ENCODE results near the gene C2CD5. TPM values are rescaled to one million over a fixed set of nuclear protein-coding genes. Genes with fewer than 3 reads are reported as not detected.

Gene C2CD5
- total RNA-seq, 2 donors from 2014 or later = 38.9 to 46.0 TPM

- TF ChIP-seq, protein P1, sequence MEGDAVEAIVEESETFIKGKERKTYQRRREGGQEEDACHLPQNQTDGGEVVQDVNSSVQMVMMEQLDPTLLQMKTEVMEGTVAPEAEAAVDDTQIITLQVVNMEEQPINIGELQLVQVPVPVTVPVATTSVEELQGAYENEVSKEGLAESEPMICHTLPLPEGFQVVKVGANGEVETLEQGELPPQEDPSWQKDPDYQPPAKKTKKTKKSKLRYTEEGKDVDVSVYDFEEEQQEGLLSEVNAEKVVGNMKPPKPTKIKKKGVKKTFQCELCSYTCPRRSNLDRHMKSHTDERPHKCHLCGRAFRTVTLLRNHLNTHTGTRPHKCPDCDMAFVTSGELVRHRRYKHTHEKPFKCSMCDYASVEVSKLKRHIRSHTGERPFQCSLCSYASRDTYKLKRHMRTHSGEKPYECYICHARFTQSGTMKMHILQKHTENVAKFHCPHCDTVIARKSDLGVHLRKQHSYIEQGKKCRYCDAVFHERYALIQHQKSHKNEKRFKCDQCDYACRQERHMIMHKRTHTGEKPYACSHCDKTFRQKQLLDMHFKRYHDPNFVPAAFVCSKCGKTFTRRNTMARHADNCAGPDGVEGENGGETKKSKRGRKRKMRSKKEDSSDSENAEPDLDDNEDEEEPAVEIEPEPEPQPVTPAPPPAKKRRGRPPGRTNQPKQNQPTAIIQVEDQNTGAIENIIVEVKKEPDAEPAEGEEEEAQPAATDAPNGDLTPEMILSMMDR (IDR thresholded peaks at IDR 0.05) = no peak
- H3K9me3 ChIP-seq = no peaks in the 10 kb centered on the region
- no peak overlapping the region for H3K4me3 ChIP-seq
- intact Hi-C loops (cut with DNase I) = no loop called here
- no peak overlapping the region for H3K9ac ChIP-seq (ENCODE audit: low read depth in 2 of 2, low read length in 2 of 2)
- DNase-seq = no peak
- H3K4me1 ChIP-seq = no peaks in the 10 kb centered on the region
- no peaks in the 10 kb centered on the region for H3K27me3 ChIP-seq
- H3K36me3 ChIP-seq = no peaks in the 10 kb centered on the region
- no peak overlapping the region for H3K27ac ChIP-seq
These were observed 64.3 kb downstream of the C2CD5 start for GRCh38 chr12:22480016-22480415.

GRCh38 chr12:22477894-22478287, 66.5 kb downstream of the C2CD5 start:
- H3K36me3 ChIP-seq = no peaks in the 10 kb centered on the region
- no peaks in the 10 kb centered on the region for H3K27me3 ChIP-seq
- H3K27ac ChIP-seq = no peak overlapping the region
- intact Hi-C loops (cut with DNase I) = no loop called here
- H3K9ac ChIP-seq (ENCODE audit: low read depth in 2 of 2, low read length in 2 of 2) = no peak overlapping the region
- DNase-seq = no peak
- H3K4me3 ChIP-seq = no peak overlapping the region
- H3K9me3 ChIP-seq = no peaks in the 10 kb centered on the region
- TF ChIP-seq, protein P1 (IDR thresholded peaks at IDR 0.05) = no peak
- H3K4me1 ChIP-seq = no peaks in the 10 kb centered on the region

- Histone ChIP-seq H3K4me1 (no peaks in the 10 kb centered on the region), H3K27me3 (no peaks in the 10 kb centered on the region), H3K9me3 (no peaks in the 10 kb centered on the region), H3K4me3 (no peak overlapping the region), H3K36me3 (no peaks in the 10 kb centered on the region), H3K27ac (no peak overlapping the region), H3K9ac (ENCODE audit: low read depth in 2 of 2, low read length in 2 of 2) (no peak overlapping the region)
- DNase-seq = no peak
- TF ChIP-seq, protein P1 (IDR thresholded peaks at IDR 0.05) = no peak
- intact Hi-C loops (cut with DNase I) = no loop called here
These were observed 67.0 kb downstream of the C2CD5 start for GRCh38 chr12:22477166-22477893.

DNA sequence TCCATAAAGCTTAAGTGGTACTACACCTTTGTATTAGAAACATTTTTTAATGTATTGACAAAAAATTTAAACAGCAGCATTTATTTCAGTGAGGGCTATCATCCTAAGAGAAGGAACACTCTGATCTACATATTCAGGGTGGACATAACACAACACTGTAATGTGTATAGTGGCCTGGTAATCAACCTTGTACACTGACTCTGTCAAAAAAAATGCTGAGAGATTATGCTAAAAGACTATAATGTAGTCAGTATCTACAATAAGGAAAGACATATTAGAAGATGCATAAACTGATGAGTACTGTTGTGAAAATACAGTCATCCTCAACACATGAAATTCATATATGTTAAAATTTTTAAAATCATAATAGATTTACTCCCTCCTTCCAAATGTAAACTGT, 68.2 kb downstream of the C2CD5 start:
- DNase-seq = no peak
- Histone ChIP-seq H3K4me3 (no peak overlapping the region), H3K9me3 (no peaks in the 10 kb centered on the region), H3K27ac (no peak overlapping the region), H3K36me3 (no peaks in the 10 kb centered on the region), H3K27me3 (no peaks in the 10 kb centered on the region), H3K4me1 (no peaks in the 10 kb centered on the region), H3K9ac (ENCODE audit: low read depth in 2 of 2, low read length in 2 of 2) (no peak overlapping the region)
- TF ChIP-seq, protein P1 (IDR thresholded peaks at IDR 0.05) = no peak
- intact Hi-C loops (cut with DNase I) = no loop called here

DNA sequence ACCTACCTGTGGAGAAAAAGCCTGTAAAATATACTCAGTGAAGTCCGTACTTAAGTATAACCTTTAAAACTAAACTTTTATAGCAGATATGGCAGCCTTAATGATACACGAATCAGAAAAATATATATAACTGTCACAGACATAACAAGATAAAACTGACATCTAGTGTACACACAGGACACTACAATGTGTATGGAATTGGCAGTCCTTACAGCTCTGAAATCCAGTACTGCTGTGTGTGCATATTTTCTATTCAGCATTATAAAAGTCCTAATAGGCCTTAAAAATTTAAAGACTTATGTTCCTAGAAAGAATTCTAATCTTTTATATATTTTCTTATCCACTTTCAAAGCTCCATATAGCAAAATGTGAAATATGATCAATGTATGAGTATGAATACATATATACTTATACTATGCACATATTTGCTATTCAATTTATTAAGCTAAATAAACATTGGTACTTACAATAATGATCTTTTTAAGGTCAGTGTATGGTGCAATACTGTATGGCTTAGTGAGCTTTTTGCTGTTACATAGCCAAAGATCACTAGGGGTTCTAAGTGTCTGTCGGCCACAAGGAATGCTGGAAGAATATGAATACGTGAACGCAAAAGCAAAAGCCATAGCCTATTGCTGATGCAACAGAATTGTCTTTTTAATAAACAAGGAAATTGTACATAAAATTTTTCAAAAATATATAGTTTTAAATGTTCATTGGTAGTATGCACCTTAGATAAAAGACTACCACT, 69.2 kb downstream of the C2CD5 start:
- DNase-seq = no peak
- Histone ChIP-seq H3K9me3 (no peaks in the 10 kb centered on the region), H3K4me1 (no peaks in the 10 kb centered on the region), H3K9ac (ENCODE audit: low read depth in 2 of 2, low read length in 2 of 2) (no peak overlapping the region), H3K4me3 (no peak overlapping the region), H3K27ac (no peak overlapping the region), H3K36me3 (no peaks in the 10 kb centered on the region), H3K27me3 (no peaks in the 10 kb centered on the region)
- intact Hi-C loops (cut with DNase I) = no loop called here
- TF ChIP-seq, protein P1 (IDR thresholded peaks at IDR 0.05) = no peak

All from colonic mucosa (tissue), 4 donors.